Measurements from ENCODE around the gene MYO9B. TPM values are rescaled to one million over a fixed set of nuclear protein-coding genes. Genes with fewer than 3 reads are reported as not detected.

MYO9B gene
- total RNA-seq, 5 donors from 2014 or later (not counting 1 experiment from before 2014, with no cell fraction given): 185 to 220 (median 202) TPM

- H3K4me1 Mint-ChIP-seq: peaks cover 0 to 16% (median 6%) of the 10 kb centered on the region in 3 donors
Observed at GRCh38 chr19:17243830-17244617, 168.4 kb downstream of the MYO9B start.

GRCh38 chr19:17244618-17245534, 169.3 kb downstream of the MYO9B start:
- no peaks in the 10 kb centered on the region for H3K9me3 Mint-ChIP-seq
- CTCF ChIA-PET: no interaction called here
- peaks cover 0 to 16% (median 6%) of the 10 kb centered on the region in 3 donors for H3K4me1 Mint-ChIP-seq
- peaks cover 5 to 7% of the 10 kb centered on the region in 2 donors for H3K27me3 Mint-ChIP-seq
- H3K27me3 ChIP-seq (replicated peaks in 1 of 2; ENCODE audit: control insufficient read depth in 2 of 2, extremely low read depth in 1 of 2, insufficient read depth in 2 of 2, low read length in 1 of 2): peaks cover 0 to 18% of the 10 kb centered on the region in 2 experiments
- H3K4me3 Mint-ChIP-seq: peak overlapping the region; percentile 54 to 65 (median 57)
- H3K4me1 ChIP-seq (ENCODE audit: control insufficient read depth in 1 of 2, extremely low read depth in 1 of 2, insufficient read depth in 2 of 2, low read length in 2 of 2): peaks cover 0 to 19% of the 10 kb centered on the region in 2 experiments
- POLR2A ChIA-PET: interaction anchor here in 1 of 2 donors (0.6 kb wide), 1 partner anchor 120 kb away, joined by 13 read pairs; no protein-coding TSS in a partner anchor
- WGBS (ENCODE audit: insufficient coverage): 7% methylated on average over 97 of the region's 100 CpGs
- peak in 3 of 4 experiments; percentile 8 to 33 (median 12) for ATAC-seq (replicated peaks in 1 of 4)
- H3K4me3 ChIP-seq (ENCODE audit: control insufficient read depth in 1 of 2, extremely low read depth in 1 of 2, low read length in 1 of 2): peak overlapping the region in 1 of 2 donors; percentile 25
- H3K27ac ChIP-seq (ENCODE audit: low read length): no peak overlapping the region
- H3K36me3 Mint-ChIP-seq: no peaks in the 10 kb centered on the region
- peak in 4 of 35 experiments; percentile 20 to 45 (median 26) for DNase-seq
- no peaks in the 10 kb centered on the region for H3K36me3 ChIP-seq (ENCODE audit: control insufficient read depth in 2 of 2, extremely low read depth in 1 of 2, insufficient read depth in 1 of 2, low read length in 1 of 2)
- no peak overlapping the region for H3K27ac Mint-ChIP-seq
- no peaks in the 10 kb centered on the region for H3K9me3 ChIP-seq

More at GRCh38 chr19:17243830-17244617, 168.4 kb downstream of the MYO9B start:
- H3K4me3 Mint-ChIP-seq: peak overlapping the region; percentile 54 to 65 (median 57)
- Histone ChIP-seq H3K9me3 (no peaks in the 10 kb centered on the region), H3K36me3 (ENCODE audit: control insufficient read depth in 2 of 2, extremely low read depth in 1 of 2, insufficient read depth in 1 of 2, low read length in 1 of 2) (no peaks in the 10 kb centered on the region), H3K27ac (ENCODE audit: low read length) (no peak overlapping the region), H3K4me3 (ENCODE audit: control insufficient read depth in 1 of 2, extremely low read depth in 1 of 2, low read length in 1 of 2) (no peak overlapping the region), H3K4me1 (ENCODE audit: control insufficient read depth in 1 of 2, extremely low read depth in 1 of 2, insufficient read depth in 2 of 2, low read length in 2 of 2) (peaks cover 0 to 19% of the 10 kb centered on the region in 2 experiments), H3K27me3 (replicated peaks in 1 of 2; ENCODE audit: control insufficient read depth in 2 of 2, extremely low read depth in 1 of 2, insufficient read depth in 2 of 2, low read length in 1 of 2) (peaks cover 0 to 18% of the 10 kb centered on the region in 2 experiments)
- no peak for DNase-seq
- CTCF ChIA-PET: no interaction called here
- H3K9me3 Mint-ChIP-seq: no peaks in the 10 kb centered on the region
- no peak for ATAC-seq (replicated peaks in 1 of 4)
- H3K36me3 Mint-ChIP-seq: no peaks in the 10 kb centered on the region
- POLR2A ChIA-PET: interaction anchor here (0.6 kb wide), 2 partner anchors 18 to 119 kb away, joined by 12 to 13 read pairs; partner anchors contain the start of gene OCEL1 (in 1 of the 2)
- 86% methylated on average over 23 of the region's 52 CpGs for WGBS (ENCODE audit: insufficient coverage)
- H3K27me3 Mint-ChIP-seq: peaks cover 5 to 7% of the 10 kb centered on the region in 2 donors
- H3K27ac Mint-ChIP-seq: peak overlapping the region in 1 of 2 donors; percentile 31

- H3K4me1 Mint-ChIP-seq: peaks cover 0 to 16% (median 6%) of the 10 kb centered on the region in 3 donors
Observed at GRCh38 chr19:17245535-17245984, 170.0 kb downstream of the MYO9B start, which contains the start of gene NR2F6. TSS of gene NR2F6 (minus strand) at chr19:17245919. CDS start at chr19:17245220, 699 bp downstream.

GRCh38 chr19:17246681-17247425, 171.3 kb downstream of the MYO9B start:
- 43% methylated on average over 17 of the region's 21 CpGs for WGBS (ENCODE audit: insufficient coverage)
- Histone ChIP-seq H3K9me3 (no peaks in the 10 kb centered on the region), H3K36me3 (ENCODE audit: control insufficient read depth in 2 of 2, extremely low read depth in 1 of 2, insufficient read depth in 1 of 2, low read length in 1 of 2) (no peaks in the 10 kb centered on the region), H3K27ac (ENCODE audit: low read length) (no peak overlapping the region), H3K27me3 (replicated peaks in 1 of 2; ENCODE audit: control insufficient read depth in 2 of 2, extremely low read depth in 1 of 2, insufficient read depth in 2 of 2, low read length in 1 of 2) (peaks cover 0 to 23% of the 10 kb centered on the region in 2 experiments), H3K4me3 (ENCODE audit: control insufficient read depth in 1 of 2, extremely low read depth in 1 of 2, low read length in 1 of 2) (peak overlapping the region; percentile 68 to 69), H3K4me1 (ENCODE audit: control insufficient read depth in 1 of 2, extremely low read depth in 1 of 2, insufficient read depth in 2 of 2, low read length in 2 of 2) (peaks cover 0 to 19% of the 10 kb centered on the region in 2 experiments)
- H3K4me1 Mint-ChIP-seq: peaks cover 0 to 16% (median 6%) of the 10 kb centered on the region in 3 donors
- POLR2A ChIA-PET: no interaction called here
- ATAC-seq (replicated peaks in 1 of 4): no peak
- peak overlapping the region; percentile 45 to 86 (median 82) for H3K4me3 Mint-ChIP-seq
- H3K36me3 Mint-ChIP-seq: no peaks in the 10 kb centered on the region
- peaks cover 5 to 7% of the 10 kb centered on the region in 2 donors for H3K27me3 Mint-ChIP-seq
- no peak for DNase-seq
- CTCF ChIA-PET: interaction anchor here in 1 of 2 donors (0.6 kb wide), 1 partner anchor 339 kb away, joined by 4 read pairs; no protein-coding TSS in a partner anchor
- no peaks in the 10 kb centered on the region for H3K9me3 Mint-ChIP-seq
- peak overlapping the region in 1 of 2 donors; percentile 66 for H3K27ac Mint-ChIP-seq

More at GRCh38 chr19:17245535-17245984, 170.0 kb downstream of the MYO9B start, which contains the start of gene NR2F6:
- Mint-ChIP-seq H3K27ac (peak within 1 kb of the TSS in 1 of 2 donors; percentile 74), H3K4me3 (peak within 1 kb of the TSS; percentile 80 to 86 (median 82)), H3K36me3 (no peaks in the 10 kb centered on the region), H3K9me3 (no peaks in the 10 kb centered on the region), H3K27me3 (peaks cover 5 to 7% of the 10 kb centered on the region in 2 donors)
- POLR2A ChIA-PET: no interaction called here
- ATAC-seq (replicated peaks in 1 of 4) (peak in 3 of 4 experiments; percentile 25 to 36 (median 28)), DNase-seq (peak in 2 of 35 experiments; percentile 36 to 44)
- Histone ChIP-seq H3K27ac (ENCODE audit: low read length) (no peak within 1 kb of the TSS), H3K9me3 (no peaks in the 10 kb centered on the region), H3K4me1 (ENCODE audit: control insufficient read depth in 1 of 2, extremely low read depth in 1 of 2, insufficient read depth in 2 of 2, low read length in 2 of 2) (peaks cover 0 to 19% of the 10 kb centered on the region in 2 experiments), H3K36me3 (ENCODE audit: control insufficient read depth in 2 of 2, extremely low read depth in 1 of 2, insufficient read depth in 1 of 2, low read length in 1 of 2) (no peaks in the 10 kb centered on the region), H3K27me3 (replicated peaks in 1 of 2; ENCODE audit: control insufficient read depth in 2 of 2, extremely low read depth in 1 of 2, insufficient read depth in 2 of 2, low read length in 1 of 2) (peaks cover 0 to 18% of the 10 kb centered on the region in 2 experiments), H3K4me3 (ENCODE audit: control insufficient read depth in 1 of 2, extremely low read depth in 1 of 2, low read length in 1 of 2) (peak within 1 kb of the TSS; percentile 68 to 69)
- WGBS (ENCODE audit: insufficient coverage): under 1% methylated on average over 59 of the region's 72 CpGs
- CTCF ChIA-PET: no interaction called here

GRCh38 chr19:17248011-17248776, 172.6 kb downstream of the MYO9B start:
- Histone ChIP-seq H3K36me3 (ENCODE audit: control insufficient read depth in 2 of 2, extremely low read depth in 1 of 2, insufficient read depth in 1 of 2, low read length in 1 of 2) (no peaks in the 10 kb centered on the region), H3K9me3 (no peaks in the 10 kb centered on the region), H3K4me3 (ENCODE audit: control insufficient read depth in 1 of 2, extremely low read depth in 1 of 2, low read length in 1 of 2) (no peak overlapping the region), H3K27ac (ENCODE audit: low read length) (no peak overlapping the region), H3K27me3 (replicated peaks in 1 of 2; ENCODE audit: control insufficient read depth in 2 of 2, extremely low read depth in 1 of 2, insufficient read depth in 2 of 2, low read length in 1 of 2) (peaks cover 0 to 23% of the 10 kb centered on the region in 2 experiments), H3K4me1 (ENCODE audit: control insufficient read depth in 1 of 2, extremely low read depth in 1 of 2, insufficient read depth in 2 of 2, low read length in 2 of 2) (peaks cover 0 to 19% of the 10 kb centered on the region in 2 experiments)
- ATAC-seq (replicated peaks in 1 of 4): no peak
- Mint-ChIP-seq H3K4me3 (peak overlapping the region; percentile 9 to 21 (median 14)), H3K27ac (no peak overlapping the region), H3K36me3 (no peaks in the 10 kb centered on the region), H3K27me3 (peaks cover 5 to 7% of the 10 kb centered on the region in 2 donors), H3K9me3 (no peaks in the 10 kb centered on the region), H3K4me1 (peaks cover 0 to 16% (median 4%) of the 10 kb centered on the region in 3 donors)
- CTCF ChIA-PET: interaction anchor here in 1 of 2 donors (0.7 kb wide), 1 partner anchor 169 kb away, joined by 3 read pairs; no protein-coding TSS in a partner anchor
- 87% methylated on average over 18 of the region's 21 CpGs for WGBS (ENCODE audit: insufficient coverage)
- no peak for DNase-seq
- POLR2A ChIA-PET: interaction anchor here in 1 of 2 donors (0.6 kb wide), 1 partner anchor 19 kb away, joined by 3 read pairs; the partner anchor contains the start of gene BABAM1

Measured in T-cell (primary cell).